VCaP (cell line): ENCODE measurements around the gene CHDH.

Experiments
- H3K27ac ChIP-seq: fragments of 450-650 bp; 2 replicates; pipeline ENCODE4 v1.5.1; 2017
- TF ChIP-seq, protein P1 (sequence below): fragments of 450-650 bp; conservative IDR thresholded peaks from 2 replicates; pipeline ENCODE4 v1.5.1; 2017; ENCODE audit warnings: mild to moderate bottlenecking, moderate library complexity

Gene CHDH

DNA sequence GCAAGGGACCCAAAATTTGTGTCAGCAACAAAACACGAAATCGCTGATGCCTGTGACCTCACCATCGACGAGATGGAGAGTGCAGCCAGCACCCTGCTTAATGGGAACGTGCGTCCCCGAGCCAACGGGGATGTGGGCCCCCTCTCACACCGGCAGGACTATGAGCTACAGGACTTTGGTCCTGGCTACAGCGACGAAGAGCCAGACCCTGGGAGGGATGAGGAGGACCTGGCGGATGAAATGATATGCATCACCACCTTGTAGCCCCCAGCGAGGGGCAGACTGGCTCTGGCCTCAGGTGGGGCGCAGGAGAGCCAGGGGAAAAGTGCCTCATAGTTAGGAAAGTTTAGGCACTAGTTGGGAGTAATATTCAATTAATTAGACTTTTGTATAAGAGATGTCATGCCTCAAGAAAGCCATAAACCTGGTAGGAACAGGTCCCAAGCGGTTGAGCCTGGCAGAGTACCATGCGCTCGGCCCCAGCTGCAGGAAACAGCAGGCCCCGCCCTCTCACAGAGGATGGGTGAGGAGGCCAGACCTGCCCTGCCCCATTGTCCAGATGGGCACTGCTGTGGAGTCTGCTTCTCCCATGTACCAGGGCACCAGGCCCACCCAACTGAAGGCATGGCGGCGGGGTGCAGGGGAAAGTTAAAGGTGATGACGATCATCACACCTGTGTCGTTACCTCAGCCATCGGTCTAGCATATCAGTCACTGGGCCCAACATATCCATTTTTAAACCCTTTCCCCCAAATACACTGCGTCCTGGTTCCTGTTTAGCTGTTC, 34.9 kb downstream of the CHDH start:
- no peak overlapping the region for H3K27ac ChIP-seq
- TF ChIP-seq, protein P1, sequence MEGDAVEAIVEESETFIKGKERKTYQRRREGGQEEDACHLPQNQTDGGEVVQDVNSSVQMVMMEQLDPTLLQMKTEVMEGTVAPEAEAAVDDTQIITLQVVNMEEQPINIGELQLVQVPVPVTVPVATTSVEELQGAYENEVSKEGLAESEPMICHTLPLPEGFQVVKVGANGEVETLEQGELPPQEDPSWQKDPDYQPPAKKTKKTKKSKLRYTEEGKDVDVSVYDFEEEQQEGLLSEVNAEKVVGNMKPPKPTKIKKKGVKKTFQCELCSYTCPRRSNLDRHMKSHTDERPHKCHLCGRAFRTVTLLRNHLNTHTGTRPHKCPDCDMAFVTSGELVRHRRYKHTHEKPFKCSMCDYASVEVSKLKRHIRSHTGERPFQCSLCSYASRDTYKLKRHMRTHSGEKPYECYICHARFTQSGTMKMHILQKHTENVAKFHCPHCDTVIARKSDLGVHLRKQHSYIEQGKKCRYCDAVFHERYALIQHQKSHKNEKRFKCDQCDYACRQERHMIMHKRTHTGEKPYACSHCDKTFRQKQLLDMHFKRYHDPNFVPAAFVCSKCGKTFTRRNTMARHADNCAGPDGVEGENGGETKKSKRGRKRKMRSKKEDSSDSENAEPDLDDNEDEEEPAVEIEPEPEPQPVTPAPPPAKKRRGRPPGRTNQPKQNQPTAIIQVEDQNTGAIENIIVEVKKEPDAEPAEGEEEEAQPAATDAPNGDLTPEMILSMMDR, result no peak

DNA sequence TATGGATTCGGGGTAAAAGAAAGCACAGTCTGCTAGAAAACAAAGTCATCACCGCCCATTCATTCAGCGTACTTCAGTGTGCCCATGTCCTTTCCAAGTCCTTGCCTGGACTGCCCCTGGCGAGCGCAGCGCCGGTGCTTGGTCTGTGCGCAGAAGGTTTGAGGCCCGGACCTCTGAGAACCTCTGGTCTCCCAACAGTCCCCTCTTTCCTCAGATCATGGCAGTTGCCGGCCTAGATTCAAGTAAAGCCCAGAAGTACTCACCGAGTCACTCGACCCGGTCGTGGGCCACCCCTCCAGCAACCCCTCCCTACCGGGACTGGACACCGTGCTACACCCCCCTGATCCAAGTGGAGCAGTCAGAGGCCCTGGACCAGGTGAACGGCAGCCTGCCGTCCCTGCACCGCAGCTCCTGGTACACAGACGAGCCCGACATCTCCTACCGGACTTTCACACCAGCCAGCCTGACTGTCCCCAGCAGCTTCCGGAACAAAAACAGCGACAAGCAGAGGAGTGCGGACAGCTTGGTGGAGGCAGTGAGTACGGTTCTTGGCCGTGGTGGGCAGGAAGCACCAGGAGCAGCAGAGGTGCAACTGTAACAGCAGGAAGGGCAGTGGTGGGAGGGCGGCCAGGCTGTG, 36.3 kb downstream of the CHDH start:
- TF ChIP-seq, protein P1, result no peak

DNA sequence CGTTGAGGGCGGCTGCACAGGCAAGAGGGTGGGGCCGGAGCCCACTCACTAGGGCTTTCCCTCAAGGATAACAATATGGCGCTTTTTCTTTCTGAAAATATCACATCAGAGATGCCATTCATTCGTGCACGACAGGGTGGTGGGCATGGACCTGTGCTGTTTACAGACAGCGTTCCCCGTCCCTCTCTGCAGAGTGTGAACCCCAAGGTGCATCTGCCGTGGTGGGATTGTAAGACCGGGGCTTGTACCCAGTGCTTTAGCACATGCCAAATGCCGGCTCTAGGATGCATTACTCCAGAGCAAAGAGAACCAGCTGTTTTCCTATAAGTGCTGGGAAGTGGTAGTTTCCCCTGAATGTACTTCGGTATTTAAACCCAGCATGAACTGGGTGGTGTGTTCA, 37.0 kb downstream of the CHDH start:
- no peak overlapping the region for H3K27ac ChIP-seq
- TF ChIP-seq, protein P1, result no peak

More for the DNA sequence above, 36.3 kb downstream of the CHDH start:
- H3K27ac ChIP-seq, result no peak overlapping the region

DNA sequence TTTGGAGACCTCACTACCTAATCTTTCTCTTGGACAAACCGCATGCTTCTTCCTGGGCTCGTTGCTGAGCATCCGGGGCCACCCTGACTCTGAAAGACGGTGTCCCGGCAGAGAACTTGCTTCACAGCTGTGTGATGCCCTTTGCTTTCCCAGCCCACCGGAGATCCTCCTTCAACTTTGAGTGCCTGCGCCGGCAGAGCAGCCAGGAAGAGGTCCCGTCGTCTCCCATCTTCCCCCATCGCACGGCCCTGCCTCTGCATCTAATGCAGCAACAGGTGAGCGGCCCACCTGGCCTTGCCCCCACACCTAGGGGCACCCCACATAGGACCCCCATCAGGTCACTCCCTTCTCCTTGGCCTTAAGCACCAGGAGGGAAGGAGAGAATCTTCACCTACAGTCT, 37.7 kb downstream of the CHDH start:
- TF ChIP-seq, protein P1, result no peak
- no peak overlapping the region for H3K27ac ChIP-seq

DNA sequence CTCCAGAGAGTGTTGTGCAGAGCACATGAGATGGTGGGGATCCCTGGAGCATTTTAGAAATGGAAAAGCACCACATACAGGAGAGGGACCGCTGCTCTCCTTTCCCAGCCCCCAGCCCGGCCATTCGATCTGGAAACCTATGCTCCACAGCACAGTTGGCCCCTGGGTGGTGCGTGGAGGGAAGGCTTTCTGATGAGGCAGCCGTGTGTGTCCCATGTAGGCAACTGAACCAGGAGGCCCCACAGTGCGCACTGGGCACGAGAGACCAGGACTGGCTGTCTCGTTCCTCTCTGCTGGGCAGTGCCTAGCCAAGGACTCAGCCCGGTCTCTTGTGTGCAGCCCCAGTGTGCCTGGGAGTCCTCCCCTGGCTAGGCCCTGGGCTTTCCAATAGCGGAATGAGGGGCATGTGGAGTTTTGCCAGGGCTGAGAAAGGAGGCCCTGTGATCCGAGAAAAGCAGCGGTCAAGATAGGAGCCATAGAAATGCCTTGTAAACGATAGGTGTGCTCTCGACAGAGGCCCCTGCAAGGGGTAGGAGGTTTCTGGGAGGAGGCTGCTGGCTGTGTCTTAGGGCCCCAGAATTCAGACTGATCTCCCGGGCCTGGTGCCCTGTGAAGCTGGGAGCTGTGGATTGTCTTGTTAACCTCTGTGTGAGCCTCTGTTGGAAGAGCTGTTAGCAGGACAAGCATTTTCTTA, 39.0 kb downstream of the CHDH start:
- TF ChIP-seq, protein P1, result no peak
- H3K27ac ChIP-seq, result no peak overlapping the region

DNA sequence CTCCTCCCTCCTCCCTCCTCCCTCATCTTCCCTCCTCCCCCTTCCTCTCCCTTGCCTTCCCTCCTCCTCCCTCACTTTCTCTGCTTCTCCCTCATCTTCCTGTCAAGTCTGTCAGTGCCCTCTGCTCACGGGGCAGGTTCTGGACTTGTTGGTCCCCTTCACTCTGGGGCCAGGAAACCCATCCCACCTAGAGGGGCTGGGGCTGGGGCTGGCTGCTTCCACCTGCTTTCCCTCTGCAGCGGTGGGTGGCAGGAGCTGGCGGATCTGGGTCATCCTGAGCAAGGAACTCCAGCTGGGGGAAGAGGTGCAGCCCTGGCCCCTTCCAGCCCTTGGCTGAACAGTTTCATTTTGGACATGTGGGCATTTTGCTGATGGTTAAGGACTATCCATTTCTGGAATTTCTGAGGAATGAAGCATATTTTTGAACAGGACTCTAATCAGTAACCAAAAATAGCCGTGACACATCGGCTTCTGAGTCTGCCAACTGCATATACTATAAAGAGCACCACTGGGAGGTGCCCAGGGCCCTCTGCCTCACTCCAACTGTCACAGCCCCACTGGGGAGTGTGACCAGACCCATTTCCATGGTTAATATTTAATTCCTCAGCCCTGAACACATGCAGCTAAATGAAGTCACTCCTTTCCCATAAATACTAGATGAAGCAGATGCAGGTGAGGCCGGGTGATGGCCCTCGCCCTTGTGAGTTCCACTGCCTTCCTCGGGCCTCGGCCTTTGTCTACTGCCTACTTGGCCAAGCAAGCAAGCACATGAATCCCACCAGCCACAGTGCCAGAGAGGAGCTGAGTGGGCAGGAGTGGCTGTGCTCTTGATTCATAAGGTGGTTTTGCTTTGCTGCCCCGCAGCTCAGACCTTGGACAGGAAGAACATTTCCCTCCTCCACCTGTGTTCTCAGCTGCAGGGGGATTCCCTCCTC, 39.8 kb downstream of the CHDH start:
- H3K27ac ChIP-seq, result no peak overlapping the region
- TF ChIP-seq, protein P1, result no peak
